ENCODE data around the gene WNT1. TPM values are rescaled to one million over a fixed set of nuclear protein-coding genes. Genes with fewer than 3 reads are reported as not detected.

WNT1 gene
- total RNA-seq, 1 experiment from 2014 or later: not detected

DNA sequence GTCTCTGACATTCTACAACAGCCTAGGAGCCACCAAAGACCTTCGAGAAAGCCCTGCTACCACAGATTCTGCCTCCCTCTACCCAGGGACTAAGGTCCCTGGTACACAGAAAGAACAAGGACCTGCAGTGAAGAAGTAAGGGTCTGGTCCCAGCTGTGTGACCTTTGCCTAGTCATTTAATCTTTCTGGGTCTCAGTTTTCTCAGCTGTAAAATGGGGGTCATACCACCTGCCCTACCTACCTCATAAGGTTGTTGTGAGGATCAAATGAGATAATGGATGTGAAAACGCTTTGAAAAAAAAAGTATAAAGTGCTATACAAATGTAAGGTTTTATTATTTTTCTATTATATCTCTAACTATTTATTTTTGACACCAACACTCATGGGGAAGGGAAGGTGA lies 45.7 kb downstream of the WNT1 start:
- Histone ChIP-seq H3K4me2 (ENCODE audit: insufficient read depth, insufficient read length, low read length) (no peak overlapping the region), H2BK5ac (ENCODE audit: insufficient read length, low read length) (no peak overlapping the region)
- H3K36me3 Mint-ChIP-seq (ENCODE audit: insufficient read depth in 1 of 3, low read depth in 3 of 3): peaks cover 39 to 78% (median 74%) of the 10 kb centered on the region in 3 experiments

More for the DNA sequence above, 45.7 kb downstream of the WNT1 start:
- H3K9ac ChIP-seq (ENCODE audit: extremely low read depth, insufficient read length, low read length): no peak overlapping the region
- Mint-ChIP-seq H3K9me3 (no peaks in the 10 kb centered on the region), H3K4me1 (peaks cover 9 to 10% of the 10 kb centered on the region in 2 experiments), H3K27ac (no peak overlapping the region), H3K27me3 (ENCODE audit: low read depth) (no peaks in the 10 kb centered on the region; the same call in 1 of the 2 replicates), H3K4me3 (no peak overlapping the region)
- no peaks in the 10 kb centered on the region; the same call in 1 of the 2 replicates for H3K27me3 ChIP-seq (ENCODE audit: insufficient read depth, low read length)
- H3K56ac ChIP-seq (ENCODE audit: insufficient read length, low read depth, low read length): no peak overlapping the region
- H3K27ac ChIP-seq (ENCODE audit: insufficient read length, low read depth, low read length): no peak overlapping the region
- no peak overlapping the region for H2BK15ac ChIP-seq (ENCODE audit: low read depth, low read length)
- no peak for DNase-seq
- no peak overlapping the region for H2BK20ac ChIP-seq (ENCODE audit: low read depth, low read length, poor library complexity, severe bottlenecking)
- H4K8ac ChIP-seq (replicated peaks; ENCODE audit: insufficient read length, low read depth, low read length): no peak overlapping the region
- TF ChIP-seq, protein P1, sequence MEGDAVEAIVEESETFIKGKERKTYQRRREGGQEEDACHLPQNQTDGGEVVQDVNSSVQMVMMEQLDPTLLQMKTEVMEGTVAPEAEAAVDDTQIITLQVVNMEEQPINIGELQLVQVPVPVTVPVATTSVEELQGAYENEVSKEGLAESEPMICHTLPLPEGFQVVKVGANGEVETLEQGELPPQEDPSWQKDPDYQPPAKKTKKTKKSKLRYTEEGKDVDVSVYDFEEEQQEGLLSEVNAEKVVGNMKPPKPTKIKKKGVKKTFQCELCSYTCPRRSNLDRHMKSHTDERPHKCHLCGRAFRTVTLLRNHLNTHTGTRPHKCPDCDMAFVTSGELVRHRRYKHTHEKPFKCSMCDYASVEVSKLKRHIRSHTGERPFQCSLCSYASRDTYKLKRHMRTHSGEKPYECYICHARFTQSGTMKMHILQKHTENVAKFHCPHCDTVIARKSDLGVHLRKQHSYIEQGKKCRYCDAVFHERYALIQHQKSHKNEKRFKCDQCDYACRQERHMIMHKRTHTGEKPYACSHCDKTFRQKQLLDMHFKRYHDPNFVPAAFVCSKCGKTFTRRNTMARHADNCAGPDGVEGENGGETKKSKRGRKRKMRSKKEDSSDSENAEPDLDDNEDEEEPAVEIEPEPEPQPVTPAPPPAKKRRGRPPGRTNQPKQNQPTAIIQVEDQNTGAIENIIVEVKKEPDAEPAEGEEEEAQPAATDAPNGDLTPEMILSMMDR (conservative IDR thresholded peaks at IDR 0.05): no peak
- no peak overlapping the region for H2BK120ac ChIP-seq (ENCODE audit: low read depth, low read length, poor library complexity, severe bottlenecking)
- H3K79me1 ChIP-seq (ENCODE audit: insufficient read depth, low read depth, low read length, poor library complexity, severe bottlenecking): no peaks in the 10 kb centered on the region
- no peak overlapping the region for H4K91ac ChIP-seq (ENCODE audit: insufficient read length, low read depth, low read length)
- H3K23me2 ChIP-seq (ENCODE audit: insufficient read length, low read depth, low read length, poor library complexity, severe bottlenecking): peaks cover 3% of the 10 kb centered on the region
- no peak overlapping the region for H4K5ac ChIP-seq (ENCODE audit: insufficient read length, low read depth, low read length)
- no peaks in the 10 kb centered on the region for H3K4me1 ChIP-seq (ENCODE audit: insufficient read depth, low read length)
- no peak overlapping the region for H3K4ac ChIP-seq (ENCODE audit: low read depth, low read length)
- no peaks in the 10 kb centered on the region for H3K9me3 ChIP-seq (ENCODE audit: control insufficient read depth, low read depth, low read length)
- no peak overlapping the region for H3K18ac ChIP-seq (ENCODE audit: insufficient read length, low read depth, low read length)
- no peaks in the 10 kb centered on the region for H3K79me2 ChIP-seq (ENCODE audit: insufficient read depth, low read length)
- no peak overlapping the region for H3K14ac ChIP-seq (ENCODE audit: insufficient read depth, low read length)
- no peak overlapping the region for H2AK5ac ChIP-seq (ENCODE audit: insufficient read length, low read length)
- H3T11ph ChIP-seq (ENCODE audit: low read length): no peak overlapping the region
- H2AFZ ChIP-seq (ENCODE audit: low read length): no peak overlapping the region
- no peak overlapping the region for H2BK12ac ChIP-seq (ENCODE audit: insufficient read length, low read depth, low read length)
- WGBS (ENCODE audit: extremely low coverage, insufficient read length, low lambda C conversion rate): no CpG with 5 or more reads among the region's 2 CpGs
- no peaks in the 10 kb centered on the region for H4K20me1 ChIP-seq (ENCODE audit: control insufficient read depth, insufficient read depth, insufficient read length)
- no peak overlapping the region for H3K23ac ChIP-seq (ENCODE audit: insufficient read length, low read depth, low read length)

All from H9 (cell line).